Mucosa of stomach (tissue), 1 donor: Measurements from ENCODE around the gene WIZ.

Experiments used
- H3K27me3 ChIP-seq: one replicate; pipeline ENCODE4 v1.7.0; 2013; ENCODE audit warnings: mild to moderate bottlenecking, low read length; ENCODE audit not compliant: control insufficient read depth, insufficient read depth
- H3K36me3 ChIP-seq: one replicate; pipeline ENCODE4 v1.7.0; 2013; ENCODE audit warnings: low read length; ENCODE audit not compliant: control insufficient read depth, insufficient read depth
- H3K4me1 ChIP-seq: one replicate; pipeline ENCODE4 v1.7.0; 2013; ENCODE audit warnings: mild to moderate bottlenecking, low read length; ENCODE audit not compliant: control insufficient read depth, insufficient read depth
- H3K4me3 ChIP-seq: one replicate; pipeline ENCODE4 v1.7.0; 2013; ENCODE audit warnings: low read length
- H3K9ac ChIP-seq: one replicate; pipeline ENCODE4 v1.7.0; 2013; ENCODE audit warnings: mild to moderate bottlenecking, low read length, moderate library complexity
- H3K9me3 ChIP-seq: one replicate; pipeline ENCODE4 v1.7.0; 2013; ENCODE audit warnings: mild to moderate bottlenecking, low read length, moderate library complexity; ENCODE audit not compliant: control insufficient read depth
- donor health status: Pancreatic carcinoma.

Gene WIZ

GRCh38 chr19:15390814-15391213, 58.9 kb downstream of the WIZ start:
- Histone ChIP-seq H3K4me3 (no peak overlapping the region), H3K4me1 (no peaks in the 10 kb centered on the region), H3K36me3 (no peaks in the 10 kb centered on the region), H3K27me3 (no peaks in the 10 kb centered on the region), H3K9me3 (no peaks in the 10 kb centered on the region), H3K9ac (no peak overlapping the region)

GRCh38 chr19:15381864-15382263, 67.9 kb downstream of the WIZ start:
- H3K27me3 ChIP-seq = no peaks in the 10 kb centered on the region
- no peaks in the 10 kb centered on the region for H3K36me3 ChIP-seq
- H3K9ac ChIP-seq = no peak overlapping the region
- peaks cover 19% of the 10 kb centered on the region for H3K4me1 ChIP-seq
- H3K9me3 ChIP-seq = no peaks in the 10 kb centered on the region
- H3K4me3 ChIP-seq = no peak overlapping the region

GRCh38 chr19:15381429-15381828, 68.3 kb downstream of the WIZ start:
- no peak overlapping the region for H3K4me3 ChIP-seq

GRCh38 chr19:15379999-15380647, 69.6 kb downstream of the WIZ start:
- Histone ChIP-seq H3K27me3 (no peaks in the 10 kb centered on the region), H3K9ac (peak overlapping the region; percentile 64), H3K4me1 (peaks cover 26% of the 10 kb centered on the region), H3K4me3 (peak overlapping the region; percentile 63), H3K9me3 (no peaks in the 10 kb centered on the region), H3K36me3 (no peaks in the 10 kb centered on the region)

More at GRCh38 chr19:15381429-15381828, 68.3 kb downstream of the WIZ start:
- Histone ChIP-seq H3K9me3 (no peaks in the 10 kb centered on the region), H3K27me3 (no peaks in the 10 kb centered on the region), H3K4me1 (peaks cover 24% of the 10 kb centered on the region), H3K9ac (no peak overlapping the region), H3K36me3 (no peaks in the 10 kb centered on the region)

GRCh38 chr19:15379083-15379998, 70.4 kb downstream of the WIZ start, which contains the start of gene AKAP8:
AKAP8 (minus strand) TSS chr19:15379787; CDS start chr19:15379731, 56 bp downstream.
- peak within 1 kb of the TSS; percentile 98 for H3K4me3 ChIP-seq
- H3K36me3 ChIP-seq = no peaks in the 10 kb centered on the region
- H3K9me3 ChIP-seq = no peaks in the 10 kb centered on the region
- peak within 1 kb of the TSS; percentile 92 for H3K9ac ChIP-seq
- H3K27me3 ChIP-seq = no peaks in the 10 kb centered on the region
- peaks cover 26% of the 10 kb centered on the region for H3K4me1 ChIP-seq

- Histone ChIP-seq H3K9me3 (no peaks in the 10 kb centered on the region), H3K4me3 (peak overlapping the region; percentile 98), H3K27me3 (no peaks in the 10 kb centered on the region), H3K36me3 (no peaks in the 10 kb centered on the region), H3K4me1 (peaks cover 26% of the 10 kb centered on the region), H3K9ac (peak overlapping the region; percentile 92)
Measured at GRCh38 chr19:15378534-15379082, 71.1 kb downstream of the WIZ start.

- Histone ChIP-seq H3K4me1 (peaks cover 18% of the 10 kb centered on the region), H3K9me3 (no peaks in the 10 kb centered on the region), H3K27me3 (no peaks in the 10 kb centered on the region), H3K9ac (no peak overlapping the region), H3K4me3 (no peak overlapping the region), H3K36me3 (peaks cover 5% of the 10 kb centered on the region)
Measured at GRCh38 chr19:15374796-15375440, 74.8 kb downstream of the WIZ start.

GRCh38 chr19:15374105-15374651, 75.6 kb downstream of the WIZ start:
- no peak overlapping the region for H3K4me3 ChIP-seq
- H3K9me3 ChIP-seq = no peaks in the 10 kb centered on the region
- peaks cover 5% of the 10 kb centered on the region for H3K36me3 ChIP-seq
- no peak overlapping the region for H3K9ac ChIP-seq
- peaks cover 18% of the 10 kb centered on the region for H3K4me1 ChIP-seq
- no peaks in the 10 kb centered on the region for H3K27me3 ChIP-seq

- no peaks in the 10 kb centered on the region for H3K9me3 ChIP-seq
- H3K4me3 ChIP-seq = no peak overlapping the region
- H3K36me3 ChIP-seq = peaks cover 5% of the 10 kb centered on the region
- no peaks in the 10 kb centered on the region for H3K27me3 ChIP-seq
- no peak overlapping the region for H3K9ac ChIP-seq
- H3K4me1 ChIP-seq = peaks cover 18% of the 10 kb centered on the region
Measured at GRCh38 chr19:15373644-15374043, 76.1 kb downstream of the WIZ start.

GRCh38 chr19:15372891-15373301, 76.9 kb downstream of the WIZ start:
- no peak overlapping the region for H3K9ac ChIP-seq
- H3K9me3 ChIP-seq = no peaks in the 10 kb centered on the region
- peaks cover 5% of the 10 kb centered on the region for H3K36me3 ChIP-seq
- H3K4me1 ChIP-seq = peaks cover 17% of the 10 kb centered on the region
- no peak overlapping the region for H3K4me3 ChIP-seq
- no peaks in the 10 kb centered on the region for H3K27me3 ChIP-seq

- peaks cover 12% of the 10 kb centered on the region for H3K4me1 ChIP-seq
- no peaks in the 10 kb centered on the region for H3K9me3 ChIP-seq
- H3K9ac ChIP-seq = no peak overlapping the region
- H3K4me3 ChIP-seq = no peak overlapping the region
- peaks cover 5% of the 10 kb centered on the region for H3K36me3 ChIP-seq
- no peaks in the 10 kb centered on the region for H3K27me3 ChIP-seq
Measured at GRCh38 chr19:15372470-15372869, 77.3 kb downstream of the WIZ start.
